Upper lobe of right lung (tissue), 1 donor: Measurements from ENCODE around the gene C19orf12. TPM values are rescaled to one million over a fixed set of nuclear protein-coding genes. Genes with fewer than 3 reads are reported as not detected.

ENCODE experiments used
- ATAC-seq: fragments of 200-7000 bp; cut with Tn5 transposase; one replicate; pipeline ENCODE4 v1.9.1; 2020; ENCODE audit warnings: mild to moderate bottlenecking, moderate library complexity
- DNase-seq: peaks from one replicate; pipeline ENCODE4 v3.0.0-alpha.2; 2020
- H3K27ac ChIP-seq: fragments of 200-600 bp; one replicate; pipeline ENCODE4 v1.8.0; 2022
- H3K27me3 ChIP-seq: fragments of 200-600 bp; one replicate; pipeline ENCODE4 v1.8.0; 2022; ENCODE audit warnings: mild to moderate bottlenecking
- H3K36me3 ChIP-seq: fragments of 200-600 bp; one replicate; pipeline ENCODE4 v1.8.0; 2022
- H3K4me1 ChIP-seq: fragments of 200-600 bp; one replicate; pipeline ENCODE4 v1.8.0; 2022
- H3K4me3 ChIP-seq: fragments of 200-600 bp; one replicate; pipeline ENCODE4 v1.8.0; 2022; ENCODE audit warnings: mild to moderate bottlenecking
- H3K9me3 ChIP-seq: fragments of 200-600 bp; one replicate; pipeline ENCODE4 v1.8.0; 2022
- CTCF ChIP-seq: fragments of 200-600 bp; IDR thresholded peaks from one replicate; pipeline ENCODE4 v1.8.0; 2022; ENCODE audit warnings: antibody characterized with exemption
- intact Hi-C: fragments of 100-400 bp; cut with DNase I; formaldehyde crosslinking; loops from one replicate; pipeline ENCODE4 v1.11.0; 2022
- total RNA-seq: library from RNA; stranded (reverse); fragmentation: NEBNext Ultra II Directional; extraction: Animal tissue kit (Norgen Biotek cat#: 25700); gene quantifications from one replicate; pipeline ENCODE4 v1.2.1, GENCODE V29; 2021
- donor health status: DM: no; HTN: yes; CAD: no; lungs with severe emphysema.

The C19orf12 gene
- total RNA-seq, 1 donor from 2014 or later = 22.1 TPM

GRCh38 chr19:29694669-29695627 is 20.1 kb downstream of the C19orf12 start:
- intact Hi-C loops = loop anchor here (5.0 kb wide), 1 partner anchor 83 kb away; no protein-coding TSS in a partner anchor
- ATAC-seq (peak; percentile 98), DNase-seq (peak; percentile 89)
- H3K4me1 ChIP-seq = no peaks in the 10 kb centered on the region
- no peak overlapping the region for H3K4me3 ChIP-seq
- H3K36me3 ChIP-seq = no peaks in the 10 kb centered on the region
- H3K27ac ChIP-seq = no peak overlapping the region
- no peaks in the 10 kb centered on the region for H3K27me3 ChIP-seq
- peak; percentile 92 for TF ChIP-seq CTCF
- H3K9me3 ChIP-seq = peaks cover 3% of the 10 kb centered on the region

GRCh38 chr19:29694161-29694560 is 20.9 kb downstream of the C19orf12 start:
- intact Hi-C loops = no loop called here
- no peak for DNase-seq
- no peak overlapping the region for H3K4me3 ChIP-seq

GRCh38 chr19:29690842-29691241 is 24.2 kb downstream of the C19orf12 start:
- Histone ChIP-seq H3K4me3 (no peak overlapping the region), H3K36me3 (no peaks in the 10 kb centered on the region), H3K27me3 (no peaks in the 10 kb centered on the region), H3K4me1 (no peaks in the 10 kb centered on the region), H3K9me3 (peaks cover 3% of the 10 kb centered on the region), H3K27ac (no peak overlapping the region)
- intact Hi-C loops = no loop called here
- no peak for DNase-seq
- peak; percentile 63 for ATAC-seq
- TF ChIP-seq CTCF = peak; percentile 42

More at GRCh38 chr19:29694161-29694560, 20.9 kb downstream of the C19orf12 start:
- H3K27ac ChIP-seq = no peak overlapping the region
- H3K4me1 ChIP-seq = no peaks in the 10 kb centered on the region
- no peaks in the 10 kb centered on the region for H3K27me3 ChIP-seq
- H3K36me3 ChIP-seq = no peaks in the 10 kb centered on the region
- ATAC-seq = no peak
- TF ChIP-seq CTCF = no peak
- peaks cover 3% of the 10 kb centered on the region for H3K9me3 ChIP-seq

GRCh38 chr19:29687897-29688728 is 26.9 kb downstream of the C19orf12 start:
- no peak for TF ChIP-seq CTCF
- Histone ChIP-seq H3K9me3 (peaks cover 3% of the 10 kb centered on the region), H3K36me3 (no peaks in the 10 kb centered on the region), H3K4me1 (no peaks in the 10 kb centered on the region), H3K27me3 (no peaks in the 10 kb centered on the region), H3K4me3 (no peak overlapping the region), H3K27ac (no peak overlapping the region)
- ATAC-seq (no peak), DNase-seq (no peak)
- intact Hi-C loops = no loop called here

GRCh38 chr19:29687244-29687896 is 27.7 kb downstream of the C19orf12 start:
- H3K27ac ChIP-seq = peak overlapping the region; percentile 36
- no peak for TF ChIP-seq CTCF

More at GRCh38 chr19:29687244-29687896, 27.7 kb downstream of the C19orf12 start:
- H3K9me3 ChIP-seq = peaks cover 3% of the 10 kb centered on the region
- no peaks in the 10 kb centered on the region for H3K4me1 ChIP-seq
- DNase-seq = no peak
- ATAC-seq = peak; percentile 47
- H3K4me3 ChIP-seq = no peak overlapping the region
- intact Hi-C loops = no loop called here
- no peaks in the 10 kb centered on the region for H3K36me3 ChIP-seq
- H3K27me3 ChIP-seq = no peaks in the 10 kb centered on the region
